GM18505 (cell line): Measurements from ENCODE around the gene STAC3.

ENCODE experiments used
- ATAC-seq: cut with Tn5 transposase; IDR thresholded peaks from one replicate; pipeline ENCODE4 v1.9.1; 2021; ENCODE audit not compliant: unreplicated experiment
- POLR2A ChIP-seq: IDR thresholded peaks from 4 replicates; pipeline ENCODE4 v1.6.1; 2011; ENCODE audit warnings: borderline replicate concordance; ENCODE audit not compliant: insufficient read depth, insufficient read length; ENCODE audit errors: extremely low read depth

The STAC3 gene

DNA sequence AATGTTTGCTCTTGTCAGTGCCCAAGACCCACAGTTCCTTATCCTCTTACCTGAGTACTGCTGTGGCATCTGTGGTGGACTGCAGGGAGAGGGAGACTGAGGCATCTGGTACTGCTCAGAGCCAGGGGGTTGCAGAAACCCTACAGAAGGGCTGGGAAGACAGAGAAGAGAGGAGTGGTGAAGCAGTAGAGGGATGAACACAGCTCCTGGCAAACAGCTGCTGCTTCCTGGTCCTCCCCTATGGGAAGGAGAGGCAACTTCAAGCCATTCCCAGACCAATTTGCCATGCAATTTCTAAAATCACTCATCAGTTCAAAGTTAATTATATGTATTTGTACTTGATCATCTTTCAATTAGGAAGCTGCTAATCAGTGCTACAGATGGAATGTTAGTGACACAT, 15.7 kb upstream of the STAC3 start:
- ATAC-seq, result no peak
- no peak for TF ChIP-seq POLR2A

DNA sequence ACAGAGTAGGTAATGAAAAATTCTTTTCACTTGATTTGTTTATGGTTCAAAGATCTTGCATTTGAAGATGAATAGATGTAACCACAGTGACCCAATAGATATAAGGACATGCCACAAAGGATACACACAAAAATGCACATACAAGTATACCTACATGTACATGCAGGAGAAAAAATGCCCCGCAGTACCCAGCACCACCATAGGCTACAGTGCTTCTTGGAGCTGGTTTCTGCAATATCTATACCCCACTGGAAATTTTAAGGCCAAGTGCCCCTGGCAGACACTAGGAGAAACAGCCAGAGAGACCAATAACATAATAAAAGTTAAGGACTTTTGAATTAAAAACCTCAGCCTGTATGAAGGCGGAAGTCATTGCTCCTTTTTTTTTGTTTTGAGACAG, 12.1 kb upstream of the STAC3 start:
- TF ChIP-seq POLR2A, result no peak
- ATAC-seq, result no peak

DNA sequence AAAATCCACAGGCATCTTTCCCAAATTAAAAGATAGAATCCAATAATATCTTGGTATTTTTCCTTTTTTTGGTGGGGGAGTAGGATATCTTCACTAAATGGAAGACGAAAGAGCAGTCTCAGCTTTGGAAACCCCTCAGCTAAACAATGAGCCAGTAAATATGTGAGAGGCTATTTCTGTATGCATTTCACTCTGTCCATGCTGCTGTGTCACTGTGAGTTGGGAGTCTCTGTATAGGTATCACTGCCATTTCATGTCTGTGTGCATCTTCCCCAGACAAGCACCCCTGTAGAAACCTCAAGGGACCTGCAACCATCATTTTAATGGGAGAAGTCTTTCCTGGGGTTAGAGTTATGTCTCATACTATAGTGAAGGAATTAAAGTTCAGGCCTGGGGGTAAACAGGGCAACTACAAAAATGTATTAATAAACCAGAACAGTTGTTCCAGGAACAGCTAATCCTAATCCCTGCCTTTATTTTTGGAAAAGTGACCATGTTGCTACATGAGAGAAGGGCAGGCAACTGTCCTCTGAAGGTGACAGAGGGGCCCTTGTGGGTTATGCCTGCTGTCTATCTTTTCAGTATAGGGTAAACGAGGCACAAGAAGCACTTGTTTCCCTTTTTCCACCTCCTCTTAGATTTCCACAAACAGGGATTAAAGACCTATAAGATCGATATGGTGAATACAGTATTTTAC, 11.3 kb upstream of the STAC3 start:
- no peak for ATAC-seq
- no peak for TF ChIP-seq POLR2A

DNA sequence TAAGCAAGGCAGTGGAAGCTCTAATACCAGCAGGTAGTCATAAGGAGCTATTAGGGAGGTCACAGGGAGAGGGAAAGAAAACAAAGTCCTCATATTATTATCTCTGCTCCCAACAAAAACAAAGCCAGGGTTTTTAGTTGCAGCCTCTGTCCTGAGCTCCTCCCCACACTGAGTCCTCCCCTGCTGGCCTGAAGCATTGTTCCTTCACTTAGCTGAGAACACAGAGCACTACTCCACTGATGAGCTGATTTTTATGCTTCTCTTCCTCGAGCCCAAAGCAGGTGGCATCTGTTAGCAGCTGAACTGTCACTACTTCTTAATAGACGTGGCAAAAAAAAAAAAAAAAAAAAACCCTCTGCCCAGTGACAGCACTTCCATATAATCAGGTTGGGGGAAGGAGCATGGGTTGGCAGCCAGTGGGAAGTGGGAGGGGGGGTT, 10.5 kb upstream of the STAC3 start:
- no peak for TF ChIP-seq POLR2A
- no peak for ATAC-seq

DNA sequence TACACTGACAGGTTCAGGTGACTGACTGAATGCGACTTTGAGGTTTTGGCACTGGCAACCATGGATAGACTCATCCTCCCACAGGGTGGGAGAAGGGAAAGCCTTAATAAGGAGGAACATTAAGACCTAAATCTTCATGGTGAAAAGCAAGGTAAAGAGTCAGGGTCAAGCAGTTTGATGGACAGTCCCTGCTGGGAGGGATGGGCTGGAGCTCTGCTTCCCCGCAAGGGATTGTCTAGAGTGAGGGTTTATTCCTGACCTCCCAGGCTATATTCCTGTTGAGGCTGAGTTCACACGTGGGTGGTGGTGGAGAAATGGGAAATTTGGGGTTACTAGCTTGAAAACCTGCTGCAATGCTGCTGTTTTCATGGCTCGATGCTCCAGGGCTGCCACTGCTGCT, 9.4 kb upstream of the STAC3 start:
- no peak for TF ChIP-seq POLR2A
- no peak for ATAC-seq

DNA sequence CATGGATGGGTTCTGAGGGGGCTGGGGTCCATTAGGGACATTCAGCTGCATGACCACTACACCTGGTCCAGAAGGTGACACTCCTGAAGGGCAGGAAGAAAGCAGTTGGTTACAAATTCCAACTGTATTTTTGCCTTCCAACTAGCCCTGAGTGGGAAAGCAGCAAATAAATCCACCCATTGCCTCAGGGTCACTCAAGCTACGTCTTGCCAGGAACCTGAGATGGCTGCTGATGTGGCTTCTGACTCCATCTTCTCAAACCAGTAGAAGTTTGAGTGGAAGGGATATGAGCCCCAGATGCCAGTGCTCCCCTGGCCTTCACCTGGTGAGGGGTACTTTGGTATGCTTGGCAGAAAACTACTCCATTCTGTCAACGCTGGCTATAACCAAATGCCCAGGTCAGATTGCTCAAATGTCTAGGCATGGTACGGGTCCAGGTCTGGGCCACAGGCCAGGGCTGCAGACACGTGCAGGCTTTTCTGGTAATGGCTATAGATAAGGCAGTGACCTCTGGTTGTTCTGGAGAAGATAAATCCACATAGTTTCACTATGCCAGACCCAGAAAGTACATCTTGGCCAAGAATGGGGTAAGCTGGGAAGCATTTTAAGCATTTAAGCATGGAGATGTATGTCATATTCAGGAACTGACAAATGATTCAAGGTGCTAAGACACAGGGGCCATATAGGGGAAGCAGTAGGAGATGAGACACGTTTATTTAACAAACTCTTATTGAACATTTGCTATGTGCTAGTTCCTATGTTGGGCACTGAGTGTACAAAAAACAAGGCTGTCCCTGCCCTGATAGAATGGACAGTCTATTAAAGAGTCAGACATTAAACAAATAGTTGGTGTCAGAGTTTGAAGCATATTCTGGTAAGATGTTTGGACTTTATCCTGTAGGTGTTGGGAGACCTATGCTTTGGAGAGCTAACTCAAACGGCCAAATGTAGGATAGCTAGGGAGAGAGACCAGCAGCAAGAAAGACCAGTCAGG, 8.3 kb upstream of the STAC3 start:
- no peak for TF ChIP-seq POLR2A
- no peak for ATAC-seq

DNA sequence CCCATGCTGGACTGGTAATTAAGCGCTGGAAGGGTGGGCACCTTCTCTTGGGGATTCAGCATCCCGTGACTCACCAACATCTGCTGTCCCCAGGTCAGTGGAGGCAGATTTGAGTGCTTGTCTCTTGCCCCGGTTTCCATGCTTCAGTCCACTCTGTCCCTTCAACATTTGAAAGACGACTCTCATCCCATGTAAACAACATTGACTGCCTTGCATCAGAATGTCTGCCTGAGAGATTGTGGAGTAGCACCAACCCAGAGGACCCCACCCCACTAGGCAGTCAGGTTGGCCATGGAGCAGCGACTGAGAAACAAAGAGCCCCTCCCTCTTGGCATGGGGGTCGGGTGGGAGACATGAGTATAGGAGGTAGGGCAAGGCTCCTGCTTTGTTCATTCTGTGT, 4.9 kb upstream of the STAC3 start:
- ATAC-seq, result no peak
- TF ChIP-seq POLR2A, result no peak

DNA sequence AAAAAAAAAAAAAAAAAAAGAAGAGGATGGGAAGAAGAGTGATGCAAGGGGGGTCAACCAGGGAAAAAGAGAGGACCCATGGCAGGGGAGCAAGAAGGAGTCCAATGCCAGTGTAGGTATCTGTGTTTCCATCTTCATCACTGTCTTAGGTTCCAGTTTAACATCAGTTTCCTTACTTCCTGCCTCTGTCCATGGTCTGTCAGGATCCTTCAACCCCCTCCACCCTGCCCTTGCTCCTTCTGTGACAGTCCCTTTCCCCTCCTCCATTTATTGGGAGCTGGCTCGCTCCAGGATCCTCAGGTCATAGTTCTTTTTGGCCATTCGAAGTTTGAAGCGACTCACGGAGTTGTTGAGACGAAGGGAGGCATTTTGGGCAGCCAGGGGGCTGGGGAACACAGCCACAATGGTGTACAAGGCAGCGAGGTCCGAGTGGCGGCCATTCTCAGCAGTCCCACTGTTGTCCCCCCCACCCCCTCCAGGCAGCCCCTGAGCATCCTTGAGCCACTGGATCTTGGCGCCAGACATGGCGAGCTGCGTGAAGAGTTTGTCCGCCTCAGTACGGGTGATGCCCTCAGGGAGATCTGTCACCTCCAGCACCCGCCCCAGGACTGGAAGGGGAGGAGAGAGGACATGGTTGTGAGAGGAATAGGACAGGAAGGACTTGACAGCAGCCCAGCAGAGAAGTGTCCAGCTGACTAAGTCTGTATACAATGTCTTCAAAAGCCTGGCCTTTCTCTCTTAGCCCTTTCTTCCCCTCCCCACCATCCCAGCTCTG, 3.7 kb upstream of the STAC3 start:
- no peak for ATAC-seq

DNA sequence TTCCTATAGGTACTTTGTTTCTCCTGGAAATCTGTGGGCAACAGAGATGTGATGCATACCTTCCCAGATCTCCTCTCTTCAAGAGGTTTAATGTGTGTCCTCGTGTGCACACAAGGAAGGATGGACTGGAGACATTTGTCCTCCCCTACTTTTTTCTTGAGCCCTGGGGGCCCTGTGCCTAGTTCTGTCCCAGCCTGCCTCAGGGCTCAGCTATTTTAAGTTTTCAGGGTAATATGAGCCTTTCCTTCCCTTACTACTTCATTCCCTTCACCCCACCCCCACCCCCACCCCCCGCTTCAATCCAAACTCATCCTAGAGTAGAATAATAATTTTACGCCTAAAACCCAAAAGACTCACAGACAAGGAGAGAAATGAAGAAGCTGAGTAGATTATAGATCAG, 446 bp downstream of the STAC3 start:
- TF ChIP-seq POLR2A, result no peak
- no peak for ATAC-seq

More for the DNA sequence above, 3.7 kb upstream of the STAC3 start:
- TF ChIP-seq POLR2A, result no peak

DNA sequence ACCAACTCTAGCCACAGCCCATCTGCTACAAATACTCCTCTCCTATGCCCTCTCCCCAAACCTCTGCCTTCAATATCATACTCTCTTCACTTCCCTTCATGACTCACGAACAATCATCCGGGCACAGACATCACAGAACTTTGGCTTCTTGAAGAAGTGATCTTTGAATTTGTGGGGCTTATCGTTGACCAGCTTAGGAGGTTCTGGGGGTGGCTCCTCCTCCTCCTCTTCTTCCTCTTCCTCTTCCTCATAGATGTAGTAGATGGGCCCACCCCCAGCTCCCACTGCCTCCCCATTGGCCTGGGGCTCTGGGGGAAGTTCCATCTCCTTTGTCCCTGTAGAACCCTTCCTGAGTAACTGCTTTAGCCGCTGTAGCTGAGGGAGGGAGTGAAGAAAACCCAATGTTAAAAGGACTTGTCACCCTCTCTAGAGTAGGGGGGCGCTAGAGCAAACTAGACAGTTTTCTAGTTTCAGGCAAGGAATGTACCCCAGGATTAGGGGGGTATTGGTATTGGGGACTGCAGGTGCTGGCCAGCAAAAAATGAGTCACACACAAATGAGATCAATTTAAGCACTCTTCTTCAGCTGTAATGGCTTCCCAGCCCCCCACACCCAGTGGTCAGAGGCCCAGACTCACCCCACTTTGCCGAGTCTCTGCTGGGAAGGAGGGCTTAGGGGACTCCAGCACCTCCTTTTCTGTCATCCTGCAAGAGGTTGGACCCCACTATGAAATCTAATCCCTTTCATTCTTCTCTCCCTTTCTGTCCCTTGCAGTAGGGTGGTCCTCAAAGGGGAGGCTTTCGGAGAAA, 1.8 kb downstream of the STAC3 start:
- ATAC-seq, result no peak
- TF ChIP-seq POLR2A, result no peak

DNA sequence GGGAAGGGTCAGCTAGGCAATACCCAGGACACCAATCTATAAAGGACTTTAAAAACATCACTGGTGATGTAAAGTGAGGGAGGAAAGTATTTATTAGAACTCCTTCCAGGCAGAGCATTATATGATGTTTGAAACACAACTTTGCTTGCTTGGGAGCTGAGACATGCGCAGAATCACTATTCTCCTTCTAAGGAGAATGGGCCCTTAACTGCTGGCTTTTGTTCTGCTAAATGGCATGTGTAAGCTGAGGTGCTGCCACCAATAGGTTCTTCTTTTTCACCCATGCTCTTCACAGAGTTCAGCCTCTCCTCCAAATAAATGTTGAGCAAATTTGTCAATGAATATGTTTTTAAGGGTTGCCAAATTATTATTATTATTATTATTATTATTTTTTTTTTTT, 3.9 kb downstream of the STAC3 start:
- ATAC-seq, result no peak
- no peak for TF ChIP-seq POLR2A

DNA sequence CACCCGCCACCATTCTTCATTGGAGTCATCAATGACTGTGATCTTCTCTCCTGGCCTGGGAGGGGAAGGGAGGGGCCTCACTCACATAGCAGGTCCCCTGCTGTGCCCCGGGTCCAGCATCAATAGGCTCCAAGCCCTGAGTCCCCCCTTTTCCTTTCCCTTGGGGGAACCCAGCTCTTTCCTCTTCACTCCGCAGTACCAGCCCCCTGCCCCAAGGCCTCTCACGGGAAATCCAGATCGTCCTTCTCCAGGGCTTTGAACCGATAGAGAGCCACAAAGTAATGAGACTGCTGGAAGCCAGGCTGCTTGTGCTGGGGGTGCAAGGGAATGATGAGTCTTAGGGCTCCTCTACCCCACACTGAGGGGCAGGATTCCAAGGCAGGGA, 6.7 kb downstream of the STAC3 start:
- no peak for ATAC-seq
- TF ChIP-seq POLR2A, result no peak
